Measurements from ENCODE around the gene HVCN1.
"Not testable (repeated sequence)": the region's sequence is repeated elsewhere in the genome, so short reads cannot be mapped to it uniquely, and the experiment has no call there.

HVCN1 gene

GRCh38 chr12:110688446-110689280, at the start of gene HVCN1:
Gene HVCN1 (minus strand): TSS chr12:110689115. CDS start chr12:110683245, 5,870 bp downstream.
- ATAC-seq, result peak; percentile 56
- TF ChIP-seq ZC3H10 (CRISPR knock-in tag; IDR thresholded peaks at IDR 0.05) (no peak), OSR1 (CRISPR knock-in tag; IDR thresholded peaks at IDR 0.05) (no peak), POU6F1 (CRISPR knock-in tag; IDR thresholded peaks at IDR 0.05; ENCODE audit: borderline replicate concordance, low read depth) (no peak), SNAI2 (CRISPR knock-in tag; IDR thresholded peaks at IDR 0.05) (no peak), TOX (CRISPR knock-in tag; IDR thresholded peaks at IDR 0.05; ENCODE audit: borderline replicate concordance) (no peak), ZNF70 (CRISPR knock-in tag; IDR thresholded peaks at IDR 0.05) (no peak)

- no peak for TF ChIP-seq TCF4 (CRISPR knock-in tag; IDR thresholded peaks at IDR 0.05; ENCODE audit: borderline replicate concordance)
- TF ChIP-seq CREB5 (CRISPR knock-in tag; IDR thresholded peaks at IDR 0.05; ENCODE audit: low read depth), result no peak
- no peak for TF ChIP-seq ISL1 (CRISPR knock-in tag; IDR thresholded peaks at IDR 0.05)
- no peak for TF ChIP-seq ESRRG (CRISPR knock-in tag; IDR thresholded peaks at IDR 0.05)
- no peak for TF ChIP-seq POU6F1 (CRISPR knock-in tag; IDR thresholded peaks at IDR 0.05; ENCODE audit: borderline replicate concordance, low read depth)
- TF ChIP-seq ZC3H10 (CRISPR knock-in tag; IDR thresholded peaks at IDR 0.05), result no peak
- no peak for TF ChIP-seq PATZ1 (CRISPR knock-in tag; IDR thresholded peaks at IDR 0.05; ENCODE audit: borderline replicate concordance)
- no peak for TF ChIP-seq ARNTL (CRISPR knock-in tag; IDR thresholded peaks at IDR 0.05; ENCODE audit: borderline replicate concordance, low read depth)
- no peak for TF ChIP-seq CSDC2 (CRISPR knock-in tag; IDR thresholded peaks at IDR 0.05)
- TF ChIP-seq OSR1 (CRISPR knock-in tag; IDR thresholded peaks at IDR 0.05), result no peak
- no peak for TF ChIP-seq TOX (CRISPR knock-in tag; IDR thresholded peaks at IDR 0.05; ENCODE audit: borderline replicate concordance)
- no peak for TF ChIP-seq PPARA (CRISPR knock-in tag; IDR thresholded peaks at IDR 0.05; ENCODE audit: borderline replicate concordance)
- no peak for TF ChIP-seq ZNF565 (CRISPR knock-in tag; conservative IDR thresholded peaks at IDR 0.05; ENCODE audit: low read depth)
- no peak for TF ChIP-seq ZNF70 (CRISPR knock-in tag; IDR thresholded peaks at IDR 0.05)
- TF ChIP-seq RARB (CRISPR knock-in tag; IDR thresholded peaks at IDR 0.05), result no peak
- no peak for ATAC-seq
Observed at GRCh38 chr12:110737532-110737931, 48.6 kb upstream of the HVCN1 start.

- ATAC-seq, result not testable (repeated sequence)
Observed at GRCh38 chr12:110737016-110737415, 48.1 kb upstream of the HVCN1 start.

- no peak for TF ChIP-seq POU6F1 (CRISPR knock-in tag; IDR thresholded peaks at IDR 0.05; ENCODE audit: borderline replicate concordance, low read depth)
- ATAC-seq, result no peak
Observed at GRCh38 chr12:110733900-110734299, 45.0 kb upstream of the HVCN1 start.

Measured in SK-N-SH treated with all-trans-retinoic acid at 6 μM for 48 hours (cell line).